Measurements from ENCODE around the gene TMEM219.
A peak's percentile ranks its signal among the peaks of the same experiment; 100 is the strongest.

DNA sequence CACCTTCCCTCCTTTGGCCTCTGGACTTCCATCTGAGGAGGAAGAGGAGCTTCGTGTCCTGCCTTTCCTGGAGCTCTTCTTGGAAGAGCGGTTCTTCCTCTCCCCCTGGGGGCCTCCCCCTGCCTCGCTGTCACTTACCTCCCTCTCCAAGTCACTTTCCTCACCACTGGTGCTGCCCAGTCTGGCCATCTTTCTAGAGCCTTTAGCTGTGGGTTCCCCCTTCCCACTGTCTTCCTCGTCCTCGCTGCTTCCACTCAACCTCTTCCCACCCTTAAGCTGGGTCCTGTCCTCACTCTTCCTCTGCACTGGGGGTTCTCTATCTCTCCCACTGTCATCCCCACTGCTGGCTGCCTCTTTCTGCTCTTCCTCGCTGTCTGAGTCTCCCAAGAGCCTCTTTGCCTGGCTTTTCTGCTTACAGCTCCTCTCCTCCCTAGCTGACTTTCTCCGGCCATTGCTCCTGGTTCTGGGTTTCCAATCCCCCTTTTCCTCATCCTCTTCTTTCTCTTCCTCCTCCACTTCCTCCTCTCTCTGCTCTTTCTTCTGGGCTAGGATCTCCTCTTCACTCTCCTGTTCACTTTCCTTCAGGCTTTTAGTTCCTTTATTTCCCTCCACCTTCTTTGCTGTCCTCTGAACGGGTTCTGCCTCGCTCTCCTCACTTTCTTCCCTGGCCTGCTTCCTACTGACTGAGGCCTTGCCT, 32.2 kb downstream of the TMEM219 start:
- TF ChIP-seq RUNX1 (IDR thresholded peaks at IDR 0.05; ENCODE audit: low read depth) (no peak), STAT5B (CRISPR knock-in tag; IDR thresholded peaks at IDR 0.05) (no peak), ZNF274 (IDR thresholded peaks at IDR 0.05; ENCODE audit: borderline replicate concordance, low read depth, low read length) (no peak), FOXM1 (IDR thresholded peaks at IDR 0.05; ENCODE audit: low read depth) (no peak), FOXM1 (CRISPR knock-in tag; IDR thresholded peaks at IDR 0.05; ENCODE audit: low read depth) (no peak), SIN3A (IDR thresholded peaks at IDR 0.05; ENCODE audit: borderline replicate concordance in 2 of 2, control insufficient read depth in 1 of 2, low read depth in 2 of 2, low read length in 2 of 2) (no peak), REST (IDR thresholded peaks at IDR 0.05; ENCODE audit: borderline replicate concordance) (no peak), REST (CRISPR knock-in tag; IDR thresholded peaks at IDR 0.05; ENCODE audit: low read depth) (no peak), POLR2A (conservative IDR thresholded peaks at IDR 0.05) (0 out of 2 replicates have a peak, but pooled peaks have one; percentile 26), FOXK1 (CRISPR knock-in tag; IDR thresholded peaks at IDR 0.05; ENCODE audit: borderline replicate concordance) (no peak)
